Glomerular visceral epithelial cell (primary cell): ENCODE results near the gene ZNF155.
"Not testable (repeated sequence)": the region's sequence is repeated elsewhere in the genome, so short reads cannot be mapped to it uniquely, and the experiment has no call there.

ENCODE experiments used
- DNase-seq: peaks from one replicate; pipeline ENCODE4 v3.0.0-alpha.2; 2016; ENCODE audit errors: extremely low spot score

The ZNF155 gene

DNA sequence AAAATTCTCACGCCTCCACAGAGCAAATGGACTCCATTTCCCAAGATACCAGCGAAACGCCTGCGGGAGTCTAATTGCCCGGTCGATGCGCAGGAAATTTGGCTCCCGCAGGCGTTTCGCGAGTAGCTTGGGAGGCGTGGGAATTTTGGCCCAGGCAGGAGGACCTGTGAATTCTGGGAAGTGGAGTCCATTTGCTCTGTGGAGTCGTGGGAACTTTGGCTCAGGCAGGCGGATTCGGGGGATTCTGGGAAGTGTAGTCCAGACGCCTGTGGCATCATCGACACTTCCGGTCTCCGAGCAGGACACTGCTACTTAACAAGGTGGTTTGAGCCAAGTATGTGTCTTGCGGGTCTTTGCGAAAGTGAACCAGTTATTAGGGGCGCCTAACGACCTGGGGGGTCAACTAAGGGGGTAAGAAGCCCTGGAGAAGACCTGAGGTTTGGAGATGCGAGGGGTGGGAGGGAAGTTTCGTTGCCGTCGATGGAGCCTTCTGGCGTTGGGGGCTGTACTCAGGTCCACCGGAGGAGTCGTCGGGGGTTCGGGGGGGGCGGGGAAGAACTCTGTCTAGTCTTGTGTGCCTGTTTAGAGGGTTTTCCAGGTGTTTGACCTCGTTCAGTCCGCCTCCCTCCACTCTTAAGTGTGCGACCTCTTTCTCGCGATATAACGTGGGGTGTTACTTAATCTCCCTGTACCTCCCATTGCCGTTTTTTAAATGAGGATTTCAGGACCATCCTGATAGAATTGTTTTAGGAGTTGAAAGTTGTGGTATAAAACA is at the start of gene ZNF155:
TSS of gene ZNF155 (plus strand) at position 277 of the 775 bp plus-strand sequence. CDS start 4,356 bp downstream, outside the sequence.
- peak; percentile 96 for DNase-seq

GRCh38 chr19:43934985-43935708 is 48.8 kb upstream of the ZNF155 start, which contains the start of gene ZNF45:
Gene ZNF45, minus strand, starts transcription at chr19:43935282. Its CDS starts 13,097 bp downstream, at chr19:43922185.
- DNase-seq: peak; percentile 89

GRCh38 chr19:43936188-43936587 is 47.8 kb upstream of the ZNF155 start:
- DNase-seq: no peak

- DNase-seq: no peak
Observed at GRCh38 chr19:43939557-43940260, 44.3 kb upstream of the ZNF155 start.

GRCh38 chr19:43940719-43941118 is 43.3 kb upstream of the ZNF155 start:
- DNase-seq: no peak

GRCh38 chr19:43941209-43941608 is 42.8 kb upstream of the ZNF155 start:
- DNase-seq: no peak

DNA sequence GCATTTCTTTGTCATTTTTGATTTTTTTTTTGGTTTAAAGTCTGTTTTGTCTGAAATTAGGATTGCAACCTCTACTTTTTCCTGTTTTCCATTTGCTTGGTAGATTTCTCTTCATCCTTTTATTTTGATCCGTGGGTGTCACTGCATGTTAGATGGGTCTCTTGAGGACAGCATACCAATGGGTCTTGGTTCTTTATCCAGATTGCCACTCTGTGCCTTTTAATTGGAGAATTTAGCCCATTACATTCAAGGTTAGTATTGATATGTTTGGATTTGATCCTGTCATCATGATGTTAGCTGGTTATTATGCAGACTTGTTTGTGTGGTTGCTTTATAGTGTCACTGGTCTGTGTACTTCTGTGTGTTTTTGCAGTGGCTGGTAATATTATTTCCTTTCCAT is 36.6 kb upstream of the ZNF155 start:
- DNase-seq: not testable (repeated sequence)

GRCh38 chr19:43949803-43950202 is 34.2 kb upstream of the ZNF155 start:
- not testable (repeated sequence) for DNase-seq

DNA sequence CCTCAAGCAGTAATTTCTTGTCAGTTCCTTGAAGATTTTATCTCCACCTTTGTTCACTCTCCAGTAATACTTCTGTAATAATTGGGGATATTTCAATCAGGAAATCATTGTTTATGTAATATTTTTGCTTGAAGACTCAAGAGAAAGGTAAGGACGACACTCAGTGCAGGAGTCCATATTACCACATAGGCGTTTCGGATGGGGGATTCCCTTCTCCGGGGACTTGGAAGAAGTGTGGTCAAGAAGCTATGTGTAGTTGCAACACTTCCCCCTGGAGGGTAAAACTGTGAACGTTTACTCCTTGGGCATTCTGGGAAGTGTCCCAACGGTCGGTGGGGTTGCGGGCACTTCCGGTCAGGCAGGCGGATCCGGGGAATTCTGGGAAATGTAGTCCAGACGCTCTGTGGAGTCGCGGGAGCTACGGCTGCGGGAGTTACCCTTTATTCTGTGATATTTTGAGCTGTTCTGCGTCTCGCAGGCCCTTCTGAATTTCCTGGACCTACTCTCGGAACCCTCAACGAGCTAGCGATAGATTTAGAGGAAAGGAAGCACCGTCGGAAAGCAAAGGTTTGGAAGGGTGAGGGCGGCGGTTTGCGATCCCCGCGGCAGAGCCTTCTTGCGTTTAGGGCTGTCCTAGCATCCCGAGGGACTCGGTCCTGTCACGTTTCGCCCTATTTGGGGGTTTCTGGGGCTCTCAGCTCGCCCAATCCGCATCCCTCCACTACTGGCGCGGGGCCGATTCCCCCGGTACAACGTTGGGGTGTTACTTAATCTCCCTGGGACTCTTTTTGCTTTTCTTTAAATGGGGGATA is 32.9 kb upstream of the ZNF155 start, which contains the start of gene ZNF221:
TSS of gene ZNF221 (plus strand) at position 395 of the 812 bp plus-strand sequence. CDS start 11,499 bp downstream, outside the sequence.
- DNase-seq: peak; percentile 94

DNA sequence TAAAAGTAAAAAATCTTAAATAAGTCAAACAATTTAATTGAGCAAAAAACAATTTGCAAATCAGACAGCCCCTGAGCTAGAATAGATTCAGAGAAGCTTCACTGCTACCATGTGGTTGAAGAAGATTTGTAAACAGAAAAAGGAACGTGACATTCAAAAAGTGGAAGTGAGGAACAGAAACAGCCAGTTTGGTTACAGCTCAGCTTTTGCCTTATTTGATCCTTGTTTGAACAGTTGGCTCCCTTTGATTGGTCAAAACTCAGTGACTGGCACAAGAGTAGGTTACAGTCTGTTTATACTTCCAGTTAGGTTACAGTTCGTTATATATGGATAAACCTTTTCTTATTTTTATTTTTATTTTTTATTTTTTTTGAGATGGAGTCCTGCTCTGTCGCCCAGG is 27.2 kb upstream of the ZNF155 start:
- no peak for DNase-seq

GRCh38 chr19:43957891-43958290 is 26.1 kb upstream of the ZNF155 start:
- no peak for DNase-seq

GRCh38 chr19:43960411-43960810 is 23.6 kb upstream of the ZNF155 start:
- DNase-seq: no peak

DNA sequence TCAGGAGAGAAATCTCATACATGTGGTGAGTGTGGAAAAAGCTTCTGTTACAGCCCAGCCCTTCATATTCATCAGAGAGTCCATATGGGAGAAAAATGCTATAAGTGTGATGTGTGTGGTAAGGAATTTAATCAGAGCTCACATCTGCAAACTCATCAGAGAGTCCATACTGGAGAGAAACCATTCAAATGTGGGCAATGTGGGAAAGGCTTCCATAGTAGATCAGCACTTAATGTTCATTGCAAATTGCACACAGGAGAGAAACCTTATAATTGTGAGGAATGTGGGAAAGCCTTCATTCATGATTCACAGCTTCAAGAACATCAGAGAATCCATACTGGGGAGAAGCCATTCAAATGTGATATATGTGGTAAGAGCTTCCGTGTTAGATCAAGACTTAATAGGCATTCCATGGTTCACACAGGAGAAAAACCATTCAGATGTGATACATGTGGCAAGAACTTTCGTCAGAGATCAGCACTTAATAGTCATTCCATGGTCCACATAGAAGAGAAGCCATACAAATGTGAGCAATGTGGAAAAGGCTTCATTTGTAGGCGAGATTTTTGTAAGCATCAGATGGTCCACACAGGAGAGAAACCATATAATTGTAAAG is 17.8 kb upstream of the ZNF155 start:
- DNase-seq: no peak

DNA sequence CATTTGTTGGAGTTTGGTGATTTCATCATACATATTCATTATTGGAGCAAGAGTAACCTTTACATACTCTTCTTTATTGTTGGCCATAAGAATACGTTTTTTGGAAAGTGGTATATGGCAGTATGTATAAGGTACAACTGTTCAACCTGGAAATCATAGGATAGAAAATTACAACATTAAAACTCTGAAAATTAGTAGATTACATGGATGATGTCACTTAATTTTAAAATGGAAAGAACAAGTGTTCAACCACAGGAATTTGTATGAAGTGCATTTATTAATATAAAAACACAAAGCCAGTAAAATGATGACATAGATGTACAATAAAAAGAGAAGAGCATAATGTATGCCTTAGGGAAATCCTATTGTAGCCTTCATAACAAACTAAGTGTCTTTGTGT is 7.3 kb upstream of the ZNF155 start:
- DNase-seq: no peak

DNA sequence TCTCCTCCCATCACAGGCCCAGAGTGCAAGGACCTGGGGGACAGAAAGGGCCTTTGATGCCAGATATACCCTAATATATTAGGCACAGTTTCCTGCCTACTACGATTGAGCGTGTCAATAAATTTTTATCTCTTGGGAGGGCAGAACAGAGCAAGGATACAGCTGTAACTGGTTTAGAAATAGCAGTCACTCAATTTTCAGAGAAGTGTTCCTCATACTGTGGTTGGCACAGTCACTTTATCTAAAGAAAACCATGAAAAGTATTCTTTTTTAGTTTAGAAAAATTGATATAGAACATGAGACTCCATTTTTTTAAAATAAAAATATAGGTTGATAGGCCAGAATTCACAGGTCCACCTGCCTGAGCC is 460 bp upstream of the ZNF155 start:
- DNase-seq: no peak

DNA sequence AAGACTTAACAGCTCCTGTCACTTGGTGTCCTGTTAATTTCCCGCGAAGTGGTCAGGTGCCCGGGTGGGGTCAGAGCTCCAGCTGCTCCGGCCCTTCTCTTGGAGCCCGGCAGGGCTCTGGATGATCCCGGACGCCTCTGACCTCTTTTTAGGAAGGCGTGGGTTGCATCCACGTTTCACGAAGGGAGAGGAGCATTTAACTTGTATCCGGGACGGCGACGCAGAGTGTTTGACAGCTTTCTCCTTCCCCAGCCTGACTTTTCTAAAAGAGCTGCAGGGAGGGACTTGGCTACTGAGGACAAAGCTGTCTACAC is 656 bp downstream of the ZNF155 start:
- no peak for DNase-seq

DNA sequence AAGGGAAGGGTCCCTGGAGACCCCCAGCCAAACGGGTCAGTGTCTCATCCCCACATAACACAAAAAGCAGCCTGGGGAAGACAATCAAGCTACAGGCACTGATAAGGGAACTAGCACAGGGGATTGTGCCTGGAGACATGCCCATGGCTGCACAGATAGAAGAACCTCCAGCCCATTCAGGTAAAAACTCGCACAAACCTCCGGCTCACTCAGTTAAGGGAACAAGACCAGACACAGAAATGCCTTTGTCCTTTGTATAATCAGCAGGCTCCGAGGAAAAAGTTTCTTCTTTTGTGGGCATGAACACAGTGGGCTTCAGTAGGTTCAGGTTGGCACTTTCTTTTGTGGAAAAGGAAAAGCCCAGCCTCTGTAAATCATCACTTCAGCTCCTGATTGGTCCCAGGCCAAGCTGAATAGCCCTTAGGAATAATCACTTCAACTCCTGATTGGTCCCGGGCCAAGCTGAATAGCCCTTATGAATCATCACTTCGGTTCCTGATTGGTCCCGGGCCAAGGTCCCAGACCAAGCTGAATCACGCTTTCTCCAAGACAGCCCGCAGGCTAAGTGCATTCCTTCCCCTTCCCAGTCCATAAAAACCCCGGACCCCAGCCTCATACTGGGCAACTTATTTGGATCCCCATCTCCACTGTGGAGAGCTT is 13.8 kb downstream of the ZNF155 start:
- no peak for DNase-seq

DNA sequence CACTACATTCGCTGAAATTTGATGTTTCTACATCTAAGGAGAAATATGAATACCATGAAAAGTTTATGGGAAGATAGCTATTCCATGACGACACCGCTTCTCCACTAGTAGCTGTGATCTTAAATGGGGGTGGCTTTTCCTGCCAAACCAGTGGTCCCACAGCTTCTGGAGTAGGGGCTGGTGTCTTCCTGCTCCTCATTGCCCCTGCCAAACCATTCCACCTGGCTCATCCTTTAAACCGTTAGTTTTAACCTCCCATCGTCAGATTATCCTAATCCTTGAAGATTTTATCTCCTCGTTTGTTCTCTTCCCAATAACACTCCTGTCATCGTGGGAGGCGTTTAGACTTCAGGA is 18.2 kb downstream of the ZNF155 start:
- no peak for DNase-seq

DNA sequence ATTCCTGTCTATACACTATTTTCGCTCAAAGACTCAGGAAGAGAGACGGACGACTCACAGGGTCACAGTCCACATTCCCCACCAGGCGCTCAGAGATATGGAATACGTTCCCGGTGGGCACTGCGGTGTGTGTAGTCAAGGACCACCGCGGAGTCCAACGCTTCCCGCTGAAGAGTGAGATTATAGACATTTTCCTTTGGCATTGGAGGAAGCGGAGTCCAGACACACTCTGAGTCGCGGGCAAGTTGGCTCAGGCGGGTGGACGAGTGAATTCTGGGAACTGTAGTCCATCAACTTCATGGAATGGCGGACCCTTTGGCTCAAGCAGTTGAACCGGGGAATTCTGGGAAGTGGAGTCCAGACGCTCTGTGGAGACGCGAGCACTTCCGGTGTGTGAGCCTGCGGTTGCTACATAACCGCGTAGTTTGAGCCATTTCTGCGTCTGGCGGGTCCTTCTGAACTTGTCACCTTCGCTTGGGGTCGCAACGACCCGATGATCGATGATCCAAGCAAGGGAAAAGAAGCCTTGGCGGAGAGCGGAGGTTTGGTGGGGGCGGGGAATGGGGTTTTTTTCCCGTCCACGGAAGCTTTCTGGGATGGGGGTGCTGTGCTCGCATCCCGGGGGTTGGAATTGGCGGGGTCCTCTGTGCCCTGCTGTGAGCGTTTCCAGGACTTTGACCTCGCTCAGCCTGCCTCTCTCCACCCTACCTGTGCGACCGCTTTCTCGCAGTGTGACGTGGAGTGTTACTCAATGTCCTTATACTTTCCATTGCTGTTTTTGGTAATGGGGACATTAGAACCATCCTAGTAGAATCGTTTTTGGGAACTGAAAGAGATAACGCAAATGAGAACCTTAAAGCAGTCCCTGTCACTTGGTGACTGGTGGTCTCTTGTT is 18.8 kb downstream of the ZNF155 start, which contains the start of gene ZNF230:
TSS of gene ZNF230 (plus strand) at position 392 of the 895 bp plus-strand sequence. CDS start 4,122 bp downstream, outside the sequence.
- DNase-seq: peak; percentile 92
